ENCODE data around the gene HOMER1.

DNA sequence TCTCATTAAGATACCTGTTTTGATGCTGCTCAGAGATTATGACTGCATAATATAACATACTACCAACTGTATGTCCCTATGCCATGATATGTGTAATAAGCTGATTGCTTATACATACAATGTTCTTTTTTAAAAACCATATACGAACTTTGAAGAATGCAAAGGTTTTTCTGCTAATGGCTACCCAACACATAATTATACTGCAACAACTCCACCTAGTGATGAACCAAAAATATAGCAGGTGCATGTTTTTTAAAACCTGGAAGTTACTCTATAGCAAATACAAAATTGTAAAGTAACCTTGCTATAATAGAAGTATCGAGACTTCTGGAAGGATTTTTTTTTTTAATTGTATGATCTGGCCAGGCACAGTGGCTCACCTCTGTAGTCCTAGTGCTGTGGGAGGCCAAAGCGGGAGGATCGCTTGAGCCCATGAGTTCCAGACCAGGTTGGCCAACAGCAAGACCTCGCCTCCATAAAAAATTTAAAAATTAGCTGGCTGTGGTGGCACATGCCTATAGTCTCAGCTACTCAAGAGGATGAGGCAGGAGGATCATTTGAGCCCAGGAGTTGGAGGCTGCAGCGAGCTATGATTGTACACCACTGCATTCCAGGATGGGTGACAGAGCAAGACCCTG, 49.1 kb downstream of the HOMER1 start:
- no peak for TF ChIP-seq POLR2AphosphoS5 (IDR thresholded peaks at IDR 0.05; ENCODE audit: borderline replicate concordance, low read depth, low read length)
- no peak for TF ChIP-seq EZH2 (IDR thresholded peaks at IDR 0.05)
